Calu3 (cell line): ENCODE results near the gene HDLBP. TPM values are rescaled to one million over a fixed set of nuclear protein-coding genes. Genes with fewer than 3 reads are reported as not detected.

ENCODE experiments used
- BruUV-seq: library from RNA; stranded (reverse); fragments of 400-500 nt; replicated peaks from 2 replicates; lab custom pipeline; 2021; lab: Mats Ljungman, UMichigan
- CTCF ChIA-PET: fragments of 300-600 bp; sonication (Branson Sonifier 250); formaldehyde crosslinking; loops from one replicate; lab custom pipeline; 2022; ENCODE audit warnings: antibody characterized with exemption; lab: Charles Lee
- DNase-seq: peaks from one replicate; pipeline ENCODE4 v3.0.0; 2022
- H3K27ac Mint-ChIP-seq: one replicate; pipeline ENCODE4 v1.8.0; 2022; ENCODE audit warnings: mixed read lengths; ENCODE audit not compliant: unreplicated experiment
- H3K27me3 Mint-ChIP-seq: one replicate; pipeline ENCODE4 v1.8.0; 2022; ENCODE audit warnings: mixed read lengths; ENCODE audit not compliant: unreplicated experiment
- H3K36me3 Mint-ChIP-seq: one replicate; pipeline ENCODE4 v1.8.0; 2022; ENCODE audit warnings: mild to moderate bottlenecking, moderate library complexity, mixed read lengths; ENCODE audit not compliant: insufficient read depth, unreplicated experiment
- H3K4me1 Mint-ChIP-seq: one replicate; pipeline ENCODE4 v1.8.0; 2022; ENCODE audit warnings: mild to moderate bottlenecking, low read depth, mixed read lengths; ENCODE audit not compliant: unreplicated experiment
- H3K4me3 Mint-ChIP-seq: one replicate; pipeline ENCODE4 v1.8.0; 2022; ENCODE audit warnings: mild to moderate bottlenecking, low read depth, moderate library complexity, mixed read lengths; ENCODE audit not compliant: unreplicated experiment
- H3K9me3 Mint-ChIP-seq: one replicate; pipeline ENCODE4 v1.8.0; 2022; ENCODE audit warnings: low read depth, mixed read lengths; ENCODE audit not compliant: unreplicated experiment
- intact Hi-C: fragments of 100-400 bp; cut with micrococcal nuclease; formaldehyde crosslinking; loops from one replicate; pipeline ENCODE4 v1.10.0; 2022; ENCODE audit not compliant: unreplicated experiment
- total RNA-seq: library from RNA; stranded (reverse); gene quantifications from 2 replicates; pipeline ENCODE4 v1.2.3, GENCODE V29; 2022
- TF ChIP-seq, protein P1 (sequence below): fragments of 200-600 bp; IDR thresholded peaks from one replicate; pipeline ENCODE4 v1.8.0; 2022; ENCODE audit warnings: antibody characterized with exemption; ENCODE audit not compliant: unreplicated experiment

Gene HDLBP
- total RNA-seq, 1 experiment from 2014 or later = 493 TPM

DNA sequence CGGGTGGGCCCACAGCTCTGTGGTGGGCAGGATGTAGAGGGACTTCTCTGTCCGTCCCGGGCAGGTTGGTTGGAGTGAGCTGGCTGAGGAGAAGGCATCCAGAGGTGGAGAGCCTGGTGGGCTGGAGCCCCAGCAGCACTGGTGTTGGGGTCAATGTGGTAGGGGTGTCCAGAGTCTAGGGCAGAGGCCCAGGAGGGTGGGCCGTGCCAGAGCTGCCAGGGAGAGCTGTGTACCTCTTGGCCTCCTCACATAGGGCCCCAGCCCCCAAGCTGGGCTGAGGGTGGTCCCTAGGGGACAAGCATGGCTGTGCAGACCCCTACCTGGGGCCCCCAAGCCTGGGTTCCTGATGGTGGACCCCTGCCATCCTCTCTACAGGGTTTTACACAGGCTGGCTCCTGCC is 111.0 kb downstream of the HDLBP start:
- H3K36me3 Mint-ChIP-seq = no peaks in the 10 kb centered on the region
- H3K27me3 Mint-ChIP-seq = peaks cover 25% of the 10 kb centered on the region
- H3K27ac Mint-ChIP-seq = no peak overlapping the region
- H3K9me3 Mint-ChIP-seq = no peaks in the 10 kb centered on the region
- no peaks in the 10 kb centered on the region for H3K4me1 Mint-ChIP-seq
- BruUV-seq = no TSS peak
- no peak overlapping the region for H3K4me3 Mint-ChIP-seq
- CTCF ChIA-PET = no interaction called here
- TF ChIP-seq, protein P1, sequence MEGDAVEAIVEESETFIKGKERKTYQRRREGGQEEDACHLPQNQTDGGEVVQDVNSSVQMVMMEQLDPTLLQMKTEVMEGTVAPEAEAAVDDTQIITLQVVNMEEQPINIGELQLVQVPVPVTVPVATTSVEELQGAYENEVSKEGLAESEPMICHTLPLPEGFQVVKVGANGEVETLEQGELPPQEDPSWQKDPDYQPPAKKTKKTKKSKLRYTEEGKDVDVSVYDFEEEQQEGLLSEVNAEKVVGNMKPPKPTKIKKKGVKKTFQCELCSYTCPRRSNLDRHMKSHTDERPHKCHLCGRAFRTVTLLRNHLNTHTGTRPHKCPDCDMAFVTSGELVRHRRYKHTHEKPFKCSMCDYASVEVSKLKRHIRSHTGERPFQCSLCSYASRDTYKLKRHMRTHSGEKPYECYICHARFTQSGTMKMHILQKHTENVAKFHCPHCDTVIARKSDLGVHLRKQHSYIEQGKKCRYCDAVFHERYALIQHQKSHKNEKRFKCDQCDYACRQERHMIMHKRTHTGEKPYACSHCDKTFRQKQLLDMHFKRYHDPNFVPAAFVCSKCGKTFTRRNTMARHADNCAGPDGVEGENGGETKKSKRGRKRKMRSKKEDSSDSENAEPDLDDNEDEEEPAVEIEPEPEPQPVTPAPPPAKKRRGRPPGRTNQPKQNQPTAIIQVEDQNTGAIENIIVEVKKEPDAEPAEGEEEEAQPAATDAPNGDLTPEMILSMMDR = no peak
- intact Hi-C loops = no loop called here
- no peak for DNase-seq

DNA sequence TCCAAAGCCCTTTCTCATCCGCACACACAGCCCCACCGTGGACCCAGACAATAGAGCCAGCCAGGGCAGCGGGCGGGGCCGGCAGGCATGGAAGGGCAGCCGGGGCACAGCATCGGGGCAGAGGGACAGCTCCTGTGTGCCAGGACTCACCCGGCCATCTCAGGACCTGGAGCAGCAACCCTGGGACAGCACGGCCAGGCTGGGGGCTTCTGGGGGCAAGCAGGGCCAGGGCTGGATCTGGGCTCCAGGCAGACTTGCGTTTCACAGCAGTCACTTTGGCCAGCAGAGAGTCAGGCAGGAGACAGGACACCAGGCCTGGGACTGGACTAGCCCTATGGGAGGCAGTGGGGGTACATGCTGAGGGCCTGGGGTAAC is 111.5 kb downstream of the HDLBP start:
- CTCF ChIA-PET = interaction anchor here (0.6 kb wide), 1 partner anchor 11 kb away, joined by 3 read pairs; no protein-coding TSS in a partner anchor
- TF ChIP-seq, protein P1 = no peak
- Mint-ChIP-seq H3K4me1 (no peaks in the 10 kb centered on the region), H3K27me3 (peaks cover 25% of the 10 kb centered on the region), H3K36me3 (no peaks in the 10 kb centered on the region), H3K4me3 (no peak overlapping the region), H3K27ac (no peak overlapping the region), H3K9me3 (no peaks in the 10 kb centered on the region)
- DNase-seq = no peak
- intact Hi-C loops = no loop called here
- no TSS peak for BruUV-seq

DNA sequence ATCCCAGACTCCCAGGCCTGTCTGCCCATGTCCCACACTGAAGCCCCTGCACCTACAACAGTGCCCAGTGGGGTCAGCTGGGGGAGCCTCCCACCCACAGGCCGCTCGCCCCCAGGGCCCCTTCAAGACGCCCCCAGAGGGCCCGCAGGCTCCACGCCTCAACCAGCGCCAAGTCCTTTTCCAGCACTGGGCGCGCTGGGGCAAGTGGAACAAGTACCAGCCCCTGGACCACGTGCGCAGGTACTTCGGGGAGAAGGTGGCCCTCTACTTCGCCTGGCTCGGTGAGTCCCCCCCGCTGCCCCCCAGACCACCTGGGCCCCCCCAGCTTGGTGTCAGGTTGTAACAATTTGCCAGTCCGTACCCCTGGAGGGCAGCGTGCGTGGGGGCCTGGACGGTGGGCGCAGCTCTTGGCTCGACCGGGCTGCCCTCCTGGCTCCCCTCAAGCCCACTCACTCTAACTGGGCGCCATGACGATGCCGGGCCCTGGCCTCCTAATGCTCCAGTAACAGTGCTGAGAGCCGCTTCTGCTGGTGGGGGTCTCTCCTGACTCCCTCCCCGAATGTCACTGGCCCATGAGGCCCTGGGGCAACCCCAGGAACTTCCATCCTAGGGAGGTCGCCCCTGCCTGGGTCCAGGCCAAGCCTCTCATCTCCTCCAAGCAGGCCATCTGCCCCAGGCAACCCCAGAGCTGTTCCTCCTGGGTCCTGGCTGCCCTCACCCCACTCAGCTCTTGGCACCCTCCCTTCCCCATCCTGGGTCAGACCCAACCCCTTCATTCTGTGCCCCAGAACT is 112.1 kb downstream of the HDLBP start:
- H3K4me3 Mint-ChIP-seq = no peak overlapping the region
- no TSS peak for BruUV-seq

DNA sequence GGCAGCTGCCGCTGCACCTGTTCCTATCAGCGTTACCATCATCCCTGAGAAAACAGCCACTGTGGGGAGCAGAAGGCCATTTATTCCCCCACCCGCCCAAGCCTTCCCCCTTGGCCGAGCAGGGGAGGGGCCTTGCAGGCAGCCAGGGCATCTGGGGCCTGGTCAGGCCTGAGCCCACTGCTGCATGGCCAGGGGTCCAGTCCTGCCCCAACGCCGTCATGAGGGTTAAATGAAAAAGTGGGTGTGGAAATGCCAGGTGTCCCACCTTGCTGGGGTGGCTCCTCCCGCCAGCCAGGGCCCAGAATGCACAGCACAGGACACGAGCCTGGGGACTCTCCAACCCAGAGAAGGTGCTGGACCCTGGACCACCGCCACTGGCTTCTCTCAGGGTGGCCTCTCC is 112.8 kb downstream of the HDLBP start:
- no peaks in the 10 kb centered on the region for H3K4me1 Mint-ChIP-seq
- no TSS peak for BruUV-seq
- H3K4me3 Mint-ChIP-seq = no peak overlapping the region
- TF ChIP-seq, protein P1 = no peak
- H3K36me3 Mint-ChIP-seq = no peaks in the 10 kb centered on the region
- no peak overlapping the region for H3K27ac Mint-ChIP-seq
- CTCF ChIA-PET = no interaction called here
- H3K9me3 Mint-ChIP-seq = no peaks in the 10 kb centered on the region
- peaks cover 25% of the 10 kb centered on the region for H3K27me3 Mint-ChIP-seq
- DNase-seq = no peak
- intact Hi-C loops = no loop called here

More for the DNA sequence above, 112.1 kb downstream of the HDLBP start:
- DNase-seq = no peak
- Mint-ChIP-seq H3K4me1 (no peaks in the 10 kb centered on the region), H3K27me3 (peaks cover 25% of the 10 kb centered on the region), H3K36me3 (no peaks in the 10 kb centered on the region), H3K27ac (no peak overlapping the region), H3K9me3 (no peaks in the 10 kb centered on the region)
- intact Hi-C loops = no loop called here
- CTCF ChIA-PET = interaction anchor here (0.6 kb wide), 1 partner anchor 11 kb away, joined by 3 read pairs; no protein-coding TSS in a partner anchor
- TF ChIP-seq, protein P1 = no peak
